ENCODE measurements around the gene TUBB1. TPM values are rescaled to one million over a fixed set of nuclear protein-coding genes. Genes with fewer than 3 reads are reported as not detected.

The TUBB1 gene
- total and polyA plus RNA-seq, 2 of the 13 experiments (the other 11 are each of a cell fraction or from before 2014, with no cell fraction given), result 0.11 to 57.6 TPM

DNA sequence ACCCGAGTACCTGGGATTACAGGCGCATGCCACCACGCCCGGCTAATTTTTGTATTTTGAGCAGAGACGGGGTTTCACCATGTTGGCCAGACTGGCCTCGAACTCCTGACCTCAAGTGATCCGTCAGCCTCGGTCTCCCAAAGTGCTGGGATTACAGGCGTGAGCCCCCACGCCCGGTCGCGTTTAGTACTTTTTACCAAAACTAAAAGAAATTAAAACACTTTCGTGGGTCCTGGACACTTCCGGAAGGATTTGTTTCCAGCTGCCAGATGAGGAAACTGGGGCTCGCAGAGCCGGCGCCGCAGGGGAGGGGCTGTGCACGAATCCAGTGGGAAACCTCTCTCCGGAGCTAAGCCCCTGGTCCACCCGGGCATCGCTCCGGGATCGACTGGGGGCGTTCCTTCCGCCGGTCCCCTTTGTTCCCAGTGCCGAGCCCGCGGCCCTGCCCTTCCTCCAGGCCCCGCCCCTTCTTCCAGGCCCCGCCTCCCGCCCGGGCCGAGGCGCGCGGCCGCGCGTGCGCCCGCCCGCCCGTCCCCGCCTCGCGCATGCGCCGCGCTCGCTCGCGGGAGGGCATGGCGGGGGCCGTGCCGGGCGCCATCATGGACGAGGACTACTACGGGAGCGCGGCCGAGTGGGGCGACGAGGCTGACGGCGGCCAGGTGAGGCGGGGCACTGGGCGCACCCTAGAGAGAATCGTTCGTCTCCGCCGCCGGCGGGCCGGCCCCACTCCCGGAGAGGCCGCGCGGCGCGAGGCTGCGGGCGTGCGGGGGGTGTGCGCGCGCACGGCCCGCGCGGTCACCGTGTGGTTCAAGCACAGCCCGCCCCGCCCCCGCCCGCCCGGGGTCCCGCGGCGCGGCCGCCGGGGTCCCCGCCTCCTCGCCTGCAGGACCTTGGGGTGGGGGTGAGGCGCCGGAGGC, 38.3 kb upstream of the TUBB1 start, which contains the start of gene NELFCD (continued):
- TF ChIP-seq PRMT3 (CRISPR knock-in tag; IDR thresholded peaks at IDR 0.05; ENCODE audit: borderline replicate concordance, low read depth), result no peak
- TF ChIP-seq SAP130 (CRISPR knock-in tag; IDR thresholded peaks at IDR 0.05; ENCODE audit: low read depth), result peak; percentile 82
- no peak for TF ChIP-seq MBNL3 (CRISPR knock-in tag; conservative IDR thresholded peaks at IDR 0.05)
- peak; percentile 44; the same call in 1 of the 2 replicates for TF ChIP-seq REPIN1 (CRISPR knock-in tag; IDR thresholded peaks at IDR 0.05; ENCODE audit: borderline replicate concordance, low read depth)
- TF ChIP-seq ZNF329 (CRISPR knock-in tag; IDR thresholded peaks at IDR 0.05; ENCODE audit: low read depth), result peak; percentile 82
- TF ChIP-seq ZNF629 (CRISPR knock-in tag; conservative IDR thresholded peaks at IDR 0.05), result peak; percentile 43
- TF ChIP-seq AGO2 (optimal IDR thresholded peaks at IDR 0.05; ENCODE audit: low read depth, low read length), result peak; percentile 42
- no peak for TF ChIP-seq ZNF850 (CRISPR knock-in tag; conservative IDR thresholded peaks at IDR 0.05)
- TF ChIP-seq, protein P1, sequence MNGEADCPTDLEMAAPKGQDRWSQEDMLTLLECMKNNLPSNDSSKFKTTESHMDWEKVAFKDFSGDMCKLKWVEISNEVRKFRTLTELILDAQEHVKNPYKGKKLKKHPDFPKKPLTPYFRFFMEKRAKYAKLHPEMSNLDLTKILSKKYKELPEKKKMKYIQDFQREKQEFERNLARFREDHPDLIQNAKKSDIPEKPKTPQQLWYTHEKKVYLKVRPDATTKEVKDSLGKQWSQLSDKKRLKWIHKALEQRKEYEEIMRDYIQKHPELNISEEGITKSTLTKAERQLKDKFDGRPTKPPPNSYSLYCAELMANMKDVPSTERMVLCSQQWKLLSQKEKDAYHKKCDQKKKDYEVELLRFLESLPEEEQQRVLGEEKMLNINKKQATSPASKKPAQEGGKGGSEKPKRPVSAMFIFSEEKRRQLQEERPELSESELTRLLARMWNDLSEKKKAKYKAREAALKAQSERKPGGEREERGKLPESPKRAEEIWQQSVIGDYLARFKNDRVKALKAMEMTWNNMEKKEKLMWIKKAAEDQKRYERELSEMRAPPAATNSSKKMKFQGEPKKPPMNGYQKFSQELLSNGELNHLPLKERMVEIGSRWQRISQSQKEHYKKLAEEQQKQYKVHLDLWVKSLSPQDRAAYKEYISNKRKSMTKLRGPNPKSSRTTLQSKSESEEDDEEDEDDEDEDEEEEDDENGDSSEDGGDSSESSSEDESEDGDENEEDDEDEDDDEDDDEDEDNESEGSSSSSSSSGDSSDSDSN (CRISPR knock-in tag; IDR thresholded peaks at IDR 0.05), result peak; percentile 63
- TF ChIP-seq, protein P2, sequence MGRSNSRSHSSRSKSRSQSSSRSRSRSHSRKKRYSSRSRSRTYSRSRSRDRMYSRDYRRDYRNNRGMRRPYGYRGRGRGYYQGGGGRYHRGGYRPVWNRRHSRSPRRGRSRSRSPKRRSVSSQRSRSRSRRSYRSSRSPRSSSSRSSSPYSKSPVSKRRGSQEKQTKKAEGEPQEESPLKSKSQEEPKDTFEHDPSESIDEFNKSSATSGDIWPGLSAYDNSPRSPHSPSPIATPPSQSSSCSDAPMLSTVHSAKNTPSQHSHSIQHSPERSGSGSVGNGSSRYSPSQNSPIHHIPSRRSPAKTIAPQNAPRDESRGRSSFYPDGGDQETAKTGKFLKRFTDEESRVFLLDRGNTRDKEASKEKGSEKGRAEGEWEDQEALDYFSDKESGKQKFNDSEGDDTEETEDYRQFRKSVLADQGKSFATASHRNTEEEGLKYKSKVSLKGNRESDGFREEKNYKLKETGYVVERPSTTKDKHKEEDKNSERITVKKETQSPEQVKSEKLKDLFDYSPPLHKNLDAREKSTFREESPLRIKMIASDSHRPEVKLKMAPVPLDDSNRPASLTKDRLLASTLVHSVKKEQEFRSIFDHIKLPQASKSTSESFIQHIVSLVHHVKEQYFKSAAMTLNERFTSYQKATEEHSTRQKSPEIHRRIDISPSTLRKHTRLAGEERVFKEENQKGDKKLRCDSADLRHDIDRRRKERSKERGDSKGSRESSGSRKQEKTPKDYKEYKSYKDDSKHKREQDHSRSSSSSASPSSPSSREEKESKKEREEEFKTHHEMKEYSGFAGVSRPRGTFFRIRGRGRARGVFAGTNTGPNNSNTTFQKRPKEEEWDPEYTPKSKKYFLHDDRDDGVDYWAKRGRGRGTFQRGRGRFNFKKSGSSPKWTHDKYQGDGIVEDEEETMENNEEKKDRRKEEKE (IDR thresholded peaks at IDR 0.05), result no peak
- peak; percentile 80 for TF ChIP-seq ZNF563 (CRISPR knock-in tag; IDR thresholded peaks at IDR 0.05)
- no peak for TF ChIP-seq JDP2 (CRISPR knock-in tag; IDR thresholded peaks at IDR 0.05; ENCODE audit: borderline replicate concordance)
- TF ChIP-seq SMYD3 (CRISPR knock-in tag; IDR thresholded peaks at IDR 0.05), result no peak
- no peak; the same call in 1 of the 2 replicates for TF ChIP-seq SOX13 (IDR thresholded peaks at IDR 0.05)
- peak in 1 of 2 experiments; percentile 77; a peak in 2 of 4 replicates for TF ChIP-seq SOX13 (CRISPR knock-in tag; conservative IDR thresholded peaks at IDR 0.05 in 1 of 2, IDR thresholded peaks at IDR 0.05 in 1 of 2)
- peak; percentile 91 for TF ChIP-seq TCF7 (IDR thresholded peaks at IDR 0.05; ENCODE audit: low read depth)
- peak; percentile 68 for TF ChIP-seq KDM3A (CRISPR knock-in tag; IDR thresholded peaks at IDR 0.05; ENCODE audit: low read depth)
- peak; percentile 58; the same call in 1 of the 2 replicates for TF ChIP-seq ZNF350 (CRISPR knock-in tag; IDR thresholded peaks at IDR 0.05; ENCODE audit: borderline replicate concordance, low read depth)
- peak; percentile 44; the same call in 1 of the 2 replicates for TF ChIP-seq FOXA3 (CRISPR knock-in tag; IDR thresholded peaks at IDR 0.05)
- TF ChIP-seq, protein P3, sequence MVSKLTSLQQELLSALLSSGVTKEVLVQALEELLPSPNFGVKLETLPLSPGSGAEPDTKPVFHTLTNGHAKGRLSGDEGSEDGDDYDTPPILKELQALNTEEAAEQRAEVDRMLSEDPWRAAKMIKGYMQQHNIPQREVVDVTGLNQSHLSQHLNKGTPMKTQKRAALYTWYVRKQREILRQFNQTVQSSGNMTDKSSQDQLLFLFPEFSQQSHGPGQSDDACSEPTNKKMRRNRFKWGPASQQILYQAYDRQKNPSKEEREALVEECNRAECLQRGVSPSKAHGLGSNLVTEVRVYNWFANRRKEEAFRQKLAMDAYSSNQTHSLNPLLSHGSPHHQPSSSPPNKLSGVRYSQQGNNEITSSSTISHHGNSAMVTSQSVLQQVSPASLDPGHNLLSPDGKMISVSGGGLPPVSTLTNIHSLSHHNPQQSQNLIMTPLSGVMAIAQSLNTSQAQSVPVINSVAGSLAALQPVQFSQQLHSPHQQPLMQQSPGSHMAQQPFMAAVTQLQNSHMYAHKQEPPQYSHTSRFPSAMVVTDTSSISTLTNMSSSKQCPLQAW (CRISPR knock-in tag; IDR thresholded peaks at IDR 0.05), result peak; percentile 75
- peak; percentile 62; the same call in 1 of the 2 replicates for TF ChIP-seq ELF1 (CRISPR knock-in tag; IDR thresholded peaks at IDR 0.05)
- peak; percentile 50; the same call in 1 of the 2 replicates for TF ChIP-seq ZNF644 (CRISPR knock-in tag; IDR thresholded peaks at IDR 0.05; ENCODE audit: low read depth)
- TF ChIP-seq ZNF75D (CRISPR knock-in tag; IDR thresholded peaks at IDR 0.05; ENCODE audit: borderline replicate concordance), result no peak
